HepG2 (cell line): ENCODE results near the gene PLEKHH3. TPM values are rescaled to one million over a fixed set of nuclear protein-coding genes. Genes with fewer than 3 reads are reported as not detected.
A peak's percentile ranks its signal among the peaks of the same experiment; 100 is the strongest.

Experiments used
- AKAP8 ChIP-seq: sonication (generic); formaldehyde crosslinking; IDR thresholded peaks from 2 replicates; pipeline ENCODE4 v1.5.1; 2020; ENCODE audit warnings: mild to moderate bottlenecking, missing genetic modification reagents
- ATM ChIP-seq: fragments of 450-650 bp; IDR thresholded peaks from 2 replicates; pipeline ENCODE4 v1.7.1; 2017; ENCODE audit warnings: mild to moderate bottlenecking, borderline replicate concordance
- BRD4 ChIP-seq: sonication (generic); formaldehyde crosslinking; IDR thresholded peaks from 2 replicates; pipeline ENCODE4 v1.4.0; 2020; ENCODE audit warnings: missing genetic modification reagents
- HNRNPH1 ChIP-seq: fragments of 200-400 bp; formaldehyde crosslinking; optimal IDR thresholded peaks from 2 replicates; pipeline ENCODE3; 2017; ENCODE audit warnings: mild to moderate bottlenecking, low read depth, low read length
- KLF16 ChIP-seq, 2 experiments: sonication (generic) in 1 of 2; formaldehyde crosslinking in 1 of 2; IDR thresholded peaks; 2 replicates each; pipeline versions ENCODE4 v1.6.1 to v1.8.0; 2016 to 2023; ENCODE audit warnings: missing genetic modification reagents in 2 of 2, missing compliant biosample characterization in 1 of 2
- NCOA2 ChIP-seq: sonication (generic); formaldehyde crosslinking; IDR thresholded peaks from 2 replicates; pipeline ENCODE4 v1.8.0; 2022; ENCODE audit warnings: inconsistent platforms
- NR3C1 ChIP-seq: sonication (generic); formaldehyde crosslinking; IDR thresholded peaks from 2 replicates; pipeline ENCODE4 v1.4.0; 2020; ENCODE audit warnings: missing genetic modification reagents
- PCBP1 ChIP-seq: fragments of 200-400 bp; formaldehyde crosslinking; IDR thresholded peaks from 2 replicates; pipeline ENCODE4 v1.6.1; 2017; ENCODE audit warnings: mild to moderate bottlenecking, low read depth, low read length, borderline replicate concordance
- PHF20 ChIP-seq: sonication (generic); formaldehyde crosslinking; IDR thresholded peaks from 2 replicates; pipeline ENCODE4 v1.5.0; 2020; ENCODE audit warnings: mild to moderate bottlenecking, missing genetic modification reagents
- PHF8 ChIP-seq: sonication (generic); formaldehyde crosslinking; IDR thresholded peaks from 2 replicates; pipeline ENCODE4 v1.5.0; 2020; ENCODE audit warnings: missing genetic modification reagents
- POLR2AphosphoS5 ChIP-seq: IDR thresholded peaks from 2 replicates; pipeline ENCODE4 v1.6.1; 2012; ENCODE audit warnings: low read depth, low read length
- SALL1 ChIP-seq: sonication (generic); formaldehyde crosslinking; IDR thresholded peaks from 2 replicates; pipeline ENCODE4 v1.8.0; 2022; ENCODE audit warnings: mild to moderate bottlenecking, missing genetic modification reagents
- SIX4 ChIP-seq: sonication (generic); formaldehyde crosslinking; IDR thresholded peaks from 2 replicates; pipeline ENCODE4 v1.4.0; 2020; ENCODE audit warnings: missing genetic modification reagents
- U2AF2 ChIP-seq: fragments of 200-400 bp; formaldehyde crosslinking; IDR thresholded peaks from 2 replicates; pipeline ENCODE4 v1.6.1; 2017; ENCODE audit warnings: low read depth, mild to moderate bottlenecking, low read length
- ZC3H4 ChIP-seq: sonication (generic); formaldehyde crosslinking; IDR thresholded peaks from 2 replicates; pipeline ENCODE4 v1.4.0; 2020; ENCODE audit warnings: missing genetic modification reagents, borderline replicate concordance
- ZNF281 ChIP-seq: sonication (generic); formaldehyde crosslinking; IDR thresholded peaks from 2 replicates; pipeline ENCODE4 v1.4.0; 2020; ENCODE audit warnings: missing genetic modification reagents, borderline replicate concordance
- ZNF282 ChIP-seq: fragments of 450-650 bp; IDR thresholded peaks from 2 replicates; pipeline ENCODE4 v1.6.1; 2018; ENCODE audit not compliant: partially characterized antibody
- ZNF296 ChIP-seq: sonication (generic); formaldehyde crosslinking; conservative IDR thresholded peaks from 2 replicates; pipeline ENCODE4 v1.5.0; 2020; ENCODE audit warnings: mild to moderate bottlenecking, missing genetic modification reagents
- ZNF331 ChIP-seq: sonication (generic); formaldehyde crosslinking; IDR thresholded peaks from 2 replicates; pipeline ENCODE4 v1.4.0; 2020; ENCODE audit warnings: missing genetic modification reagents
- ZNF549 ChIP-seq: sonication (generic); formaldehyde crosslinking; IDR thresholded peaks from 2 replicates; pipeline ENCODE4 v1.5.0; 2020; ENCODE audit warnings: missing genetic modification reagents
- ZNF724P ChIP-seq: sonication (generic); formaldehyde crosslinking; IDR thresholded peaks from 2 replicates; pipeline ENCODE4 v1.8.0; 2022; ENCODE audit warnings: missing genetic modification reagents, borderline replicate concordance
- polyA plus RNA-seq, 8 experiments: library from polyadenylated mRNA; depleted of rRNA in 3 of 8; stranded (reverse) in 7 of 8; unstranded in 1 of 8; fragments of >200 nt; fragmentation: Illumina TruSeq in 4 of 8; extraction: Trizol in 4 of 8; gene quantifications; 2 replicates each; pipeline versions ENCODE4 v1.2.1 to v1.2.3, GENCODE V29; 2011 to 2016; ENCODE audit warnings: low read depth in 4 of 8, missing spikeins in 1 of 8, mixed read lengths in 1 of 8; ENCODE audit not compliant: insufficient read depth in 1 of 8
- total RNA-seq, 5 experiments: library from RNA; depleted of rRNA; stranded (reverse); fragments of >200 nt; fragmentation: Illumina TruSeq; extraction: Trizol; gene quantifications; 2 replicates each; pipeline ENCODE4 v1.2.3, GENCODE V29; 2016; ENCODE audit warnings: low read depth in 1 of 5
- TF ChIP-seq, protein P1 (sequence below): sonication (generic); formaldehyde crosslinking; conservative IDR thresholded peaks from 2 replicates; pipeline ENCODE4 v1.8.0; 2022; ENCODE audit warnings: mild to moderate bottlenecking, moderate library complexity, missing genetic modification reagents
- TF ChIP-seq, protein P2 (sequence below): sonication (generic); formaldehyde crosslinking; IDR thresholded peaks from 2 replicates; pipeline ENCODE4 v1.4.0; 2020; ENCODE audit warnings: missing genetic modification reagents

The PLEKHH3 gene
- total and polyA plus RNA-seq, 2 of the 13 experiments (the other 11 are each of a cell fraction or from before 2014, with no cell fraction given), result 6.0 to 19.9 TPM

DNA sequence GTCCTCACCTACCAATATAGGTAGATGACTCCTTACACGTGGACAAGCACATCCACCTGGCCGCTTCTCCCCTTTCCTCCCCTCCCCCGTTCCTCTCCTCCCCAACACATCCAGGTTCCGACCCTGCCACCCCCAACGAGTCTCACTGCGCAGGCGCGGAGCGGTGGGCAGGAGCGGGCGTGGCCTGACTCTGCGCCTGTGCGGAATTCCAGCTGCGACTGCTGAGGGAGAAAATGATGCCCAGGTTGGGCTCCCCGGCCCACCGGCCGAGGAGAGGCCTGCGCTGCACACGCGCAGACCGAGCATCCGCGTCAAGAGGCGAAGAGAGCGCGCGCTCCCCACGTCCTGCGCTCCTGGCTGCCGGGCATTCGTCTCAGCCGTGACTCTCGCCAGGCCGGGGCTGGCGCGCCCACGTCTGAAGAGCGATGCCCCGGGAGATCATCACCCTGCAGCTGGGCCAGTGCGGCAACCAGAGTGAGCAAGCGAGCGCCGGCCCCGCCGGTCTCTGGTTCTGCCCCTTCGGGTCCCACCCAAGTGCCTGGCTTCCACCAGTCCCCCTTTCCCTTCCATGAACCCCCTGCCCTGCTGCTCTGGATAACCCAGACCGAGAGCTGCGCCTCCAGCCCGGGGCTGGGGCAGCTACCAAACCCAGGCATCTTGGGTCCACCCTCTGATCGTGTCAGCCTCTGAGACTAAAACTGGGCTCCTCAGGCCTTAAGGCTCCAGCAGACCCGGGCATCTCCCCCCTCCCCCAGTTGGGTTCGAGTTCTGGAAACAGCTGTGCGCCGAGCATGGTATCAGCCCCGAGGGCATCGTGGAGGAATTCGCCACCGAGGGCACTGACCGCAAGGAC lies 17.5 kb downstream of the PLEKHH3 start, which contains the start of gene TUBG2 (continued):
- TF ChIP-seq ZC3H4 (CRISPR knock-in tag) (no peak), PCBP1 (peak; percentile 94), HNRNPH1 (peak; percentile 82), ZNF549 (CRISPR knock-in tag) (no peak), ZNF282 (no peak), BRD4 (CRISPR knock-in tag) (peak; percentile 69), PHF20 (peak; percentile 29; the same call in 1 of the 2 replicates), ZNF296 (0 out of 2 replicates have a peak, but pooled peaks have one; percentile 68), U2AF2 (no peak), SIX4 (CRISPR knock-in tag) (peak; percentile 40; the same call in 1 of the 2 replicates), NR3C1 (CRISPR knock-in tag) (0 out of 2 replicates have a peak, but pooled peaks have one; percentile 22), ATM (no peak), ZNF281 (peak; percentile 89; the same call in 1 of the 2 replicates), PHF8 (peak; percentile 93), NCOA2 (CRISPR knock-in tag) (peak; percentile 55; the same call in 1 of the 2 replicates), POLR2AphosphoS5 (peak; percentile 94), SALL1 (CRISPR knock-in tag) (peak; percentile 78), ZNF331 (CRISPR knock-in tag) (peak; percentile 80), KLF16 (CRISPR knock-in tag; IDR thresholded peaks at IDR 0.05) (peak in 1 of 2 experiments; percentile 81; a peak in 2 of 4 replicates), AKAP8 (CRISPR knock-in tag) (peak; percentile 72; the same call in 1 of the 2 replicates), ZNF724P (CRISPR knock-in tag) (no peak)
- TF ChIP-seq, protein P1, sequence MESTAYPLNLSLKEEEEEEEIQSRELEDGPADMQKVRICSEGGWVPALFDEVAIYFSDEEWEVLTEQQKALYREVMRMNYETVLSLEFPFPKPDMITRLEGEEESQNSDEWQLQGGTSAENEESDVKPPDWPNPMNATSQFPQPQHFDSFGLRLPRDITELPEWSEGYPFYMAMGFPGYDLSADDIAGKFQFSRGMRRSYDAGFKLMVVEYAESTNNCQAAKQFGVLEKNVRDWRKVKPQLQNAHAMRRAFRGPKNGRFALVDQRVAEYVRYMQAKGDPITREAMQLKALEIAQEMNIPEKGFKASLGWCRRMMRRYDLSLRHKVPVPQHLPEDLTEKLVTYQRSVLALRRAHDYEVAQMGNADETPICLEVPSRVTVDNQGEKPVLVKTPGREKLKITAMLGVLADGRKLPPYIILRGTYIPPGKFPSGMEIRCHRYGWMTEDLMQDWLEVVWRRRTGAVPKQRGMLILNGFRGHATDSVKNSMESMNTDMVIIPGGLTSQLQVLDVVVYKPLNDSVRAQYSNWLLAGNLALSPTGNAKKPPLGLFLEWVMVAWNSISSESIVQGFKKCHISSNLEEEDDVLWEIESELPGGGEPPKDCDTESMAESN (CRISPR knock-in tag), result peak; percentile 77
- TF ChIP-seq, protein P2, sequence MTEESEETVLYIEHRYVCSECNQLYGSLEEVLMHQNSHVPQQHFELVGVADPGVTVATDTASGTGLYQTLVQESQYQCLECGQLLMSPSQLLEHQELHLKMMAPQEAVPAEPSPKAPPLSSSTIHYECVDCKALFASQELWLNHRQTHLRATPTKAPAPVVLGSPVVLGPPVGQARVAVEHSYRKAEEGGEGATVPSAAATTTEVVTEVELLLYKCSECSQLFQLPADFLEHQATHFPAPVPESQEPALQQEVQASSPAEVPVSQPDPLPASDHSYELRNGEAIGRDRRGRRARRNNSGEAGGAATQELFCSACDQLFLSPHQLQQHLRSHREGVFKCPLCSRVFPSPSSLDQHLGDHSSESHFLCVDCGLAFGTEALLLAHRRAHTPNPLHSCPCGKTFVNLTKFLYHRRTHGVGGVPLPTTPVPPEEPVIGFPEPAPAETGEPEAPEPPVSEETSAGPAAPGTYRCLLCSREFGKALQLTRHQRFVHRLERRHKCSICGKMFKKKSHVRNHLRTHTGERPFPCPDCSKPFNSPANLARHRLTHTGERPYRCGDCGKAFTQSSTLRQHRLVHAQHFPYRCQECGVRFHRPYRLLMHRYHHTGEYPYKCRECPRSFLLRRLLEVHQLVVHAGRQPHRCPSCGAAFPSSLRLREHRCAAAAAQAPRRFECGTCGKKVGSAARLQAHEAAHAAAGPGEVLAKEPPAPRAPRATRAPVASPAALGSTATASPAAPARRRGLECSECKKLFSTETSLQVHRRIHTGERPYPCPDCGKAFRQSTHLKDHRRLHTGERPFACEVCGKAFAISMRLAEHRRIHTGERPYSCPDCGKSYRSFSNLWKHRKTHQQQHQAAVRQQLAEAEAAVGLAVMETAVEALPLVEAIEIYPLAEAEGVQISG (CRISPR knock-in tag), result peak; percentile 77
